ENCODE data around the gene ZNF771. TPM values are rescaled to one million over a fixed set of nuclear protein-coding genes. Genes with fewer than 3 reads are reported as not detected.

Gene ZNF771
- total RNA-seq: 10 to 100 TPM in 2 of 6 donors, 1 to 10 TPM in 4; 5.2 to 12.3 (median 7.2) TPM

DNA sequence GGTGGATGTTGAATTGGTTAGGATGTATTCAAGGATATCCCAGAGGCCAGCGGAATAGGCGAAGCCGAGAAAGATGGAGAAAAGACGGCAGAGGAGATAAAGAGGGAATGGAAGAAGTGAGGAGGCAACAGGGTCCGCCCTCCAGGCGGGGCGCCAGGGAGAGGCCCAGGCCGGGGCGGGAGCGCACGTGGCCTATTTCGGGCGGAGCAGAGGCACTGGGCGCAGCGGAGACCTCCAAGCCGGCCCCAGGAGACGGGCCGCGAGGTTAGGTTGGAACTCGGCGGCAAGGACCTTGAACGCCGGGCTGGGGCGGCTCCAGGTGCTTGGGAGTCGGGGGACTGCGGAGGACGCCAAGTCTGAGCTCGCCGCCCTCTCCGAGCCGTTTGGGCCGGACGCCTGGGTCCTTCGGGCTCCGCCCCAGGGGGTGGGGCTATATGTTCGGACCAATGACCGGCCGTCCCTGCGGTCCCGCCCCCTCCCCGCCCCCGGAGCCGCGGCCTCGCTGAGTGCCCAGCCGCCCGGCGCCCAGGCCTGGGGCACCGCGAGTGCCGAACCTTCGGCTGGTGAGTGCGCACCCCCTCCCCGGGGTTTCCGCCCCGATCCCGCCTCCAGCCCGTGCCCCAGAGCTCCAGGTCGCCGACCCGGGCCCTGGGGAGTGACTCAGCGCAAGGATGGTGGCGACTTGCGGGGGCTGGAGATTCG is at the start of gene ZNF771:
Gene ZNF771, plus strand, starts transcription at position 505 of the 702 bp plus-strand sequence. CDS start 448 bp downstream, outside the sequence.
- WGBS, 2 donors: 0 to 1% methylated on average over 16 to 34 of the region's 65 CpGs
- DNase-seq: peak; percentile 94 to 98
- Histone ChIP-seq H3K27me3 (no peaks in the 10 kb centered on the region), H3K9me3 (no peaks in the 10 kb centered on the region), H3K36me3 (peaks cover 0 to 8% (median 0%) of the 10 kb centered on the region in 4 donors), H3K4me1 (peaks cover 7 to 30% (median 25%) of the 10 kb centered on the region in 4 donors), H3K4me3 (peak within 1 kb of the TSS; percentile 53 to 77 (median 62)), H3K27ac (peak within 1 kb of the TSS; percentile 67 to 85 (median 83))
- TF ChIP-seq POLR2AphosphoS5 (IDR thresholded peaks at IDR 0.05) (peak in 1 of 2 donors; percentile 32), EP300 (IDR thresholded peaks at IDR 0.05) (no peak), POLR2A (IDR thresholded peaks at IDR 0.05) (peak in 1 of 4 donors; percentile 68)
- TF ChIP-seq, protein P1, sequence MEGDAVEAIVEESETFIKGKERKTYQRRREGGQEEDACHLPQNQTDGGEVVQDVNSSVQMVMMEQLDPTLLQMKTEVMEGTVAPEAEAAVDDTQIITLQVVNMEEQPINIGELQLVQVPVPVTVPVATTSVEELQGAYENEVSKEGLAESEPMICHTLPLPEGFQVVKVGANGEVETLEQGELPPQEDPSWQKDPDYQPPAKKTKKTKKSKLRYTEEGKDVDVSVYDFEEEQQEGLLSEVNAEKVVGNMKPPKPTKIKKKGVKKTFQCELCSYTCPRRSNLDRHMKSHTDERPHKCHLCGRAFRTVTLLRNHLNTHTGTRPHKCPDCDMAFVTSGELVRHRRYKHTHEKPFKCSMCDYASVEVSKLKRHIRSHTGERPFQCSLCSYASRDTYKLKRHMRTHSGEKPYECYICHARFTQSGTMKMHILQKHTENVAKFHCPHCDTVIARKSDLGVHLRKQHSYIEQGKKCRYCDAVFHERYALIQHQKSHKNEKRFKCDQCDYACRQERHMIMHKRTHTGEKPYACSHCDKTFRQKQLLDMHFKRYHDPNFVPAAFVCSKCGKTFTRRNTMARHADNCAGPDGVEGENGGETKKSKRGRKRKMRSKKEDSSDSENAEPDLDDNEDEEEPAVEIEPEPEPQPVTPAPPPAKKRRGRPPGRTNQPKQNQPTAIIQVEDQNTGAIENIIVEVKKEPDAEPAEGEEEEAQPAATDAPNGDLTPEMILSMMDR (IDR thresholded peaks at IDR 0.05): peak in 2 of 6 experiments; percentile 22 to 30
- peak; percentile 96 to 98 for ATAC-seq (ENCODE audit: low FRiP score in 2 of 2)

DNA sequence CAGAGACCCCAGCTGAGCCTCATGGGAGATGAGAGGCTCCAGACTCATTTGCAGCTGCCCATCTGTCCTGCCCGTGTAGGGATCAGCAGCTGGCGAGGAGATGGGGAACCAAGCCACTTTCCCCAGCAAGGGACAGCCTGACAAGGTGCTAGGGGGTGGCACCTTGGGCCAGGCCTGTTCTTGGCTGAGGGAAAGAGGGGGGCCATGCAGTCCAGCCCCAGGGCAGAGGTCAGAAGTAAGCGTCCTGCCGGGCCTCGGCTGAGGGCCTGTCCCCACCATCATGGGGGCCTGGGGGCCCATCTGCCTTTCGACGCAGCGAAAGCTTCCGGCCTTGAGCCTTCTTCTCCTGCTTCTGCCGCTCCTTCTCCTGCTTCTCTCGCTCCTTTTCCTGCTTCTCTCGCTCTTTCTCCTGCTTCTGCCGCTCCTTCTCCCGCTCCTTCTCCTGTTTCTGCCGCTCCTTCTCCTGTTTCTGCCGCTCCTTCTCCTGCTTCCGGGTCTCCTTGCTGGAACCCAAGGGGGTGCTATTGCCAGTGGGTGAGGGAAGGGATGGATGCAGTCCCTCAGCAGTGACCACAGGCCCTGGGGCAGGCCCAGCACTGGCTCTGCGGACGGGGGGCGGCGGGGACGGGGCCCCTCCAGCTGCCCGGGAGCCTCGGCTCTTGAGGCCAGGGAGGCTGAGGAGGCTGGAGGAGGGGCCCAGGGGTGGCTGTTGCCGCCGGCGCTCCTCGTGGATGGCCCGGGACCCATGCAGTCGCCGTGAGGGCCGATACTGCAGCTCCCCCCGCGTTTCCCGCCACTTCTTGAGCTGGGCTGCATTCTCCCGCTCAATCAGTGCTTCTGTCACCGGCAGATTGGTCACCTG is 49.5 kb upstream of the ZNF771 start:
- no peak for TF ChIP-seq POLR2AphosphoS5 (IDR thresholded peaks at IDR 0.05)
- TF ChIP-seq, protein P1 (IDR thresholded peaks at IDR 0.05): no peak
- no peak for TF ChIP-seq POLR2A (IDR thresholded peaks at IDR 0.05)
- no peak for TF ChIP-seq EP300 (IDR thresholded peaks at IDR 0.05)
- Histone ChIP-seq H3K4me3 (no peak overlapping the region), H3K9me3 (no peaks in the 10 kb centered on the region), H3K36me3 (peaks cover 13 to 63% (median 46%) of the 10 kb centered on the region in 4 donors), H3K4me1 (peaks cover 26 to 41% (median 28%) of the 10 kb centered on the region in 4 donors), H3K27ac (no peak overlapping the region), H3K27me3 (no peaks in the 10 kb centered on the region)
- 84 to 90% methylated on average over 18 to 30 of the region's 37 CpGs for WGBS, 2 donors
- ATAC-seq (ENCODE audit: low FRiP score in 2 of 2) (no peak), DNase-seq (peak in 1 of 2 donors; percentile 78)

DNA sequence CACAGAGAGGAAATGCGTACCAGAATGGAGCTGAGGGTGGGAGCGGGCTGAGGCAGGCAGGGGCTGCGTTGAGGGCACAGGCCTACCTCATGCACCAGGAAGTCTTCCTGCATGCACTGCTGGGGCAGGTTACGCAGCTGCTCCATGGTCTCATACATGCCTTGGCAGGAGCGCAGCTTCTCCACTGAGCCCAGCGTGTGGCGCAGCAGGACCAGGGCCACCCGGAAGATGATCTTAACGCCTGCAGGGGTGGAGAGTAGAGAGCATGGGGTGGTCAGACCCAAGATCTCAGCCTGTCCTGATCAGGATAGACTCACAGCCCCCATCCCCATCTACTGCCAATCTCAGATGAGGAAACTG is 48.8 kb upstream of the ZNF771 start:
- DNase-seq (no peak), ATAC-seq (ENCODE audit: low FRiP score in 2 of 2) (no peak)
- H3K36me3 ChIP-seq: peaks cover 12 to 63% (median 42%) of the 10 kb centered on the region in 4 donors

DNA sequence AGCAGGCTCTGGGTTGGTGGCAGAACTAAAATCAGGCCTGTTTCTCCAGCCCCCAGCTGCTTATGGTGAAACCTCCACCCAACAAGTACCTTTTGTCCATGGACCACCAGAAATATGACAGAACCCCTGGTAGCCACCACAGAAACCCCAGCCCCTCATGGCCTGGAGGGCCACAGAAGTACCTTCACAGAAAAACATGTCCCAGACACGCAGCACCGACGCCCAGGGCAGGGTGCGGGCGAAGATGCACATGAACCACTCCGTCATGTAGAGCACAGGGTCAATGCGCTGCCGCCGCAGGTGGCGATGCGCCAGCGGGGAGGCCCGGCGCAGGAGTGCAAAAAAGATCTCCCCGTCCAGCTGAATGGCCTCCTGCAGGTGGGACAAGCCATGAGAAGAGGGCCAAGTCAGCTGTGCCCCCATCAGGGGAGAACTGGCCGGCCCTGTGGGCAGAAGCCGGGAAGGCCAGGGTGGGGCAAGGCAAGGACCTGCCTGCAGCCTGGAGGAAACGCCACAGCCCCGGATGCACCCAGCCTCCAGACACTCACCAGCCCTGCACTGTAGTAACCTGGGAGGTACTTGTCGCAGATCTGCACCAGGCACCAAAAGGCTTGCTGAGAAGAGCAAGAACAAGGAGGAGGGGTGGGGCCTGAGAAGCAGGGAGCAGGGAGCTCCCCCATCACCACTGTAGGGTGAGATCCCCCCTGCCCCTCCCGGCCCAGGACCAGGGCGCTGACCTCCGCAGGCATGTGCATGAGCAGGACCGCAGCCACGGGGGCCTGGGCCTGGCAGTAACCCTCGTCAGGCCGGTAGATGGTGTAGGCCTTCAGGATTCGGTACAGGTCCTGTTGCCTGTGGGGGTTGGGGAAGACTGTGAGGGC is 48.2 kb upstream of the ZNF771 start:
- no peak overlapping the region for H3K4me3 ChIP-seq

More for the DNA sequence above, 48.8 kb upstream of the ZNF771 start:
- Histone ChIP-seq H3K27ac (no peak overlapping the region), H3K4me1 (peaks cover 20 to 34% (median 23%) of the 10 kb centered on the region in 4 donors), H3K4me3 (no peak overlapping the region), H3K9me3 (no peaks in the 10 kb centered on the region), H3K27me3 (no peaks in the 10 kb centered on the region)
- no peak for TF ChIP-seq POLR2A (IDR thresholded peaks at IDR 0.05)
- no peak for TF ChIP-seq POLR2AphosphoS5 (IDR thresholded peaks at IDR 0.05)
- TF ChIP-seq, protein P1 (IDR thresholded peaks at IDR 0.05): no peak
- no peak for TF ChIP-seq EP300 (IDR thresholded peaks at IDR 0.05)
- WGBS, 2 donors: 94% methylated on average over 5 to 9 of the region's 9 CpGs

More for the DNA sequence above, 48.2 kb upstream of the ZNF771 start:
- 92 to 98% methylated on average over 16 to 24 of the region's 28 CpGs for WGBS, 2 donors
- peaks cover 12 to 67% (median 43%) of the 10 kb centered on the region in 4 donors for H3K36me3 ChIP-seq
- ATAC-seq (ENCODE audit: low FRiP score in 2 of 2): no peak
- no peak for TF ChIP-seq EP300 (IDR thresholded peaks at IDR 0.05)
- TF ChIP-seq POLR2AphosphoS5 (IDR thresholded peaks at IDR 0.05): no peak
- TF ChIP-seq, protein P1 (IDR thresholded peaks at IDR 0.05): no peak
- TF ChIP-seq POLR2A (IDR thresholded peaks at IDR 0.05): no peak
- no peak overlapping the region for H3K27ac ChIP-seq
- H3K27me3 ChIP-seq: no peaks in the 10 kb centered on the region
- H3K4me1 ChIP-seq: peaks cover 14 to 28% (median 16%) of the 10 kb centered on the region in 4 donors
- H3K9me3 ChIP-seq: no peaks in the 10 kb centered on the region
- peak in 1 of 2 donors; percentile 80 for DNase-seq
